GM20000 (cell line): ENCODE measurements around the gene CACNA2D4.

Experiments used
- DNase-seq: peaks from one replicate; pipeline ENCODE4 v3.0.0; 2012; ENCODE audit warnings: low spot score
- TF ChIP-seq, protein P1 (sequence below): IDR thresholded peaks from 2 replicates; pipeline ENCODE4 v1.5.1; 2012; ENCODE audit warnings: mild to moderate bottlenecking, control low read depth; ENCODE audit errors: extremely low read depth, missing control alignments

Gene CACNA2D4

GRCh38 chr12:1750300-1750699 lies 168.2 kb downstream of the CACNA2D4 start:
- TF ChIP-seq, protein P1, sequence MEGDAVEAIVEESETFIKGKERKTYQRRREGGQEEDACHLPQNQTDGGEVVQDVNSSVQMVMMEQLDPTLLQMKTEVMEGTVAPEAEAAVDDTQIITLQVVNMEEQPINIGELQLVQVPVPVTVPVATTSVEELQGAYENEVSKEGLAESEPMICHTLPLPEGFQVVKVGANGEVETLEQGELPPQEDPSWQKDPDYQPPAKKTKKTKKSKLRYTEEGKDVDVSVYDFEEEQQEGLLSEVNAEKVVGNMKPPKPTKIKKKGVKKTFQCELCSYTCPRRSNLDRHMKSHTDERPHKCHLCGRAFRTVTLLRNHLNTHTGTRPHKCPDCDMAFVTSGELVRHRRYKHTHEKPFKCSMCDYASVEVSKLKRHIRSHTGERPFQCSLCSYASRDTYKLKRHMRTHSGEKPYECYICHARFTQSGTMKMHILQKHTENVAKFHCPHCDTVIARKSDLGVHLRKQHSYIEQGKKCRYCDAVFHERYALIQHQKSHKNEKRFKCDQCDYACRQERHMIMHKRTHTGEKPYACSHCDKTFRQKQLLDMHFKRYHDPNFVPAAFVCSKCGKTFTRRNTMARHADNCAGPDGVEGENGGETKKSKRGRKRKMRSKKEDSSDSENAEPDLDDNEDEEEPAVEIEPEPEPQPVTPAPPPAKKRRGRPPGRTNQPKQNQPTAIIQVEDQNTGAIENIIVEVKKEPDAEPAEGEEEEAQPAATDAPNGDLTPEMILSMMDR, result no peak
- DNase-seq, result no peak

GRCh38 chr12:1749019-1749418 lies 169.4 kb downstream of the CACNA2D4 start:
- TF ChIP-seq, protein P1, result no peak
- DNase-seq, result no peak

- TF ChIP-seq, protein P1, result no peak
- DNase-seq, result no peak
These were observed 170.8 kb downstream of the CACNA2D4 start for GRCh38 chr12:1747609-1748008.

GRCh38 chr12:1744932-1745331 lies 173.5 kb downstream of the CACNA2D4 start:
- TF ChIP-seq, protein P1, result no peak
- no peak for DNase-seq
